HEK293 (cell line): ENCODE results near the gene MAST2.

ENCODE experiments used
- CTCF ChIA-PET: fragments of 350-600 bp; formaldehyde crosslinking; extraction: SDS; loops from one replicate; lab custom pipeline; 2021; ENCODE audit warnings: antibody characterized with exemption; lab: Yijun Ruan, JAX
- POLR2A ChIA-PET: fragments of 300-600 bp; formaldehyde crosslinking; extraction: SDS; loops from one replicate; lab custom pipeline; 2020; ENCODE audit warnings: antibody characterized with exemption, inconsistent platforms; lab: Yijun Ruan, JAX
- H3K27ac ChIP-seq: fragments of 200-500 bp; sonication (Bioruptor generic); 2 replicates; pipeline ENCODE4 v1.5.1; 2014; ENCODE audit warnings: low read depth, low read length, control low read depth, inconsistent platforms; ENCODE audit errors: extremely low read depth
- H3K36me3 ChIP-seq, 2 experiments: fragments of 200-500 bp in 1 of 2; sonication (Bioruptor generic) in 1 of 2; 1 replicate in 1 of 2; 2 replicates in 1 of 2; pipeline ENCODE4 v1.5.1; 2014 to 2017; ENCODE audit warnings: inconsistent platforms in 2 of 2, low read length in 2 of 2; ENCODE audit not compliant: control insufficient read depth in 2 of 2, insufficient read depth in 1 of 2
- H3K4me1 ChIP-seq: fragments of 200-500 bp; sonication (Bioruptor generic); 2 replicates; pipeline ENCODE4 v1.5.1; 2014; ENCODE audit warnings: mild to moderate bottlenecking, low read length, inconsistent platforms; ENCODE audit not compliant: control insufficient read depth, insufficient read depth
- H3K4me3 ChIP-seq: 2 replicates; pipeline ENCODE4 v1.5.1; 2011; ENCODE audit warnings: low read depth, mild to moderate bottlenecking, control low read depth, low read length, moderate library complexity
- H3K9me3 ChIP-seq: fragments of 200-500 bp; sonication (Bioruptor generic); 2 replicates; pipeline ENCODE4 v1.5.1; 2014; ENCODE audit warnings: low read depth, low read length, inconsistent platforms; ENCODE audit not compliant: control insufficient read depth, insufficient read depth
- EGR2 ChIP-seq: fragments of 450-650 bp; formaldehyde crosslinking; IDR thresholded peaks from 2 replicates; pipeline ENCODE4 v1.5.1; 2016; ENCODE audit warnings: low read depth, missing biosample characterization, missing genetic modification characterization
- KLF8 ChIP-seq: fragments of 450-650 bp; formaldehyde crosslinking; IDR thresholded peaks from 2 replicates; pipeline ENCODE4 v1.5.1; 2016; ENCODE audit warnings: missing biosample characterization, missing genetic modification characterization
- PRDM1 ChIP-seq: fragments of 450-650 bp; formaldehyde crosslinking; IDR thresholded peaks from 2 replicates; pipeline ENCODE4; 2016; ENCODE audit warnings: missing biosample characterization, missing genetic modification characterization
- SALL2 ChIP-seq: fragments of 450-650 bp; formaldehyde crosslinking; IDR thresholded peaks from 2 replicates; pipeline ENCODE4 v1.5.0; 2017; ENCODE audit warnings: missing biosample characterization, mild to moderate bottlenecking, missing genetic modification characterization, borderline replicate concordance
- YY1 ChIP-seq: fragments of 450-650 bp; formaldehyde crosslinking; IDR thresholded peaks from 2 replicates; pipeline ENCODE4 v1.5.1; 2018; ENCODE audit warnings: missing biosample characterization, missing genetic modification characterization
- YY2 ChIP-seq: fragments of 450-650 bp; formaldehyde crosslinking; IDR thresholded peaks from 2 replicates; pipeline ENCODE4 v1.5.1; 2016; ENCODE audit warnings: missing biosample characterization, missing genetic modification characterization
- ZNF16 ChIP-seq: fragments of 450-650 bp; formaldehyde crosslinking; IDR thresholded peaks from 2 replicates; pipeline ENCODE4 v1.5.1; 2016; ENCODE audit warnings: low read depth, missing biosample characterization, missing genetic modification characterization
- ZNF169 ChIP-seq: fragments of 450-650 bp; formaldehyde crosslinking; IDR thresholded peaks from 2 replicates; pipeline ENCODE4 v1.5.1; 2016; ENCODE audit warnings: missing biosample characterization, missing genetic modification characterization
- ZNF184 ChIP-seq: fragments of 450-650 bp; IDR thresholded peaks from 2 replicates; pipeline ENCODE4 v1.5.1; 2018; ENCODE audit warnings: missing biosample characterization, mild to moderate bottlenecking, missing genetic modification characterization
- ZNF24 ChIP-seq: fragments of 450-650 bp; formaldehyde crosslinking; IDR thresholded peaks from 2 replicates; pipeline ENCODE4 v1.5.1; 2016; ENCODE audit warnings: missing biosample characterization, missing genetic modification characterization
- ZNF266 ChIP-seq: fragments of 450-650 bp; formaldehyde crosslinking; IDR thresholded peaks from 2 replicates; pipeline ENCODE4 v1.5.1; 2016; ENCODE audit warnings: missing biosample characterization, missing genetic modification characterization, low read depth
- ZNF518A ChIP-seq: fragments of 450-650 bp; formaldehyde crosslinking; conservative IDR thresholded peaks from 2 replicates; pipeline ENCODE4 v1.5.1; 2016; ENCODE audit warnings: low read depth, missing biosample characterization, missing genetic modification characterization
- ZNF621 ChIP-seq: fragments of 450-650 bp; formaldehyde crosslinking; IDR thresholded peaks from 2 replicates; pipeline ENCODE4 v1.5.1; 2017; ENCODE audit warnings: missing biosample characterization, missing genetic modification characterization
- ZNF654 ChIP-seq: fragments of 450-650 bp; formaldehyde crosslinking; IDR thresholded peaks from 2 replicates; pipeline ENCODE4 v1.5.1; 2016; ENCODE audit warnings: low read depth, missing biosample characterization, missing genetic modification characterization
- ZNF768 ChIP-seq: fragments of 450-650 bp; formaldehyde crosslinking; IDR thresholded peaks from 2 replicates; pipeline ENCODE4 v1.5.1; 2018; ENCODE audit warnings: missing biosample characterization, mild to moderate bottlenecking, missing genetic modification characterization
- ZNF785 ChIP-seq: fragments of 450-650 bp; formaldehyde crosslinking; IDR thresholded peaks from 2 replicates; pipeline ENCODE4 v1.5.1; 2016; ENCODE audit warnings: missing biosample characterization, missing genetic modification characterization
- ZNF792 ChIP-seq: fragments of 450-650 bp; formaldehyde crosslinking; IDR thresholded peaks from 2 replicates; pipeline ENCODE4 v1.5.1; 2016; ENCODE audit warnings: missing biosample characterization, missing genetic modification characterization
- ZNF837 ChIP-seq: fragments of 450-650 bp; formaldehyde crosslinking; IDR thresholded peaks from 2 replicates; pipeline ENCODE4 v1.5.1; 2016; ENCODE audit warnings: missing biosample characterization, missing genetic modification characterization
- ZSCAN30 ChIP-seq: fragments of 450-650 bp; IDR thresholded peaks from 2 replicates; pipeline ENCODE4 v1.5.1; 2018; ENCODE audit warnings: missing biosample characterization, mild to moderate bottlenecking, missing genetic modification characterization, moderate library complexity
- ZSCAN4 ChIP-seq: fragments of 450-650 bp; formaldehyde crosslinking; IDR thresholded peaks from 2 replicates; pipeline ENCODE4 v1.5.1; 2017; ENCODE audit warnings: missing biosample characterization, missing genetic modification characterization

The MAST2 gene

DNA sequence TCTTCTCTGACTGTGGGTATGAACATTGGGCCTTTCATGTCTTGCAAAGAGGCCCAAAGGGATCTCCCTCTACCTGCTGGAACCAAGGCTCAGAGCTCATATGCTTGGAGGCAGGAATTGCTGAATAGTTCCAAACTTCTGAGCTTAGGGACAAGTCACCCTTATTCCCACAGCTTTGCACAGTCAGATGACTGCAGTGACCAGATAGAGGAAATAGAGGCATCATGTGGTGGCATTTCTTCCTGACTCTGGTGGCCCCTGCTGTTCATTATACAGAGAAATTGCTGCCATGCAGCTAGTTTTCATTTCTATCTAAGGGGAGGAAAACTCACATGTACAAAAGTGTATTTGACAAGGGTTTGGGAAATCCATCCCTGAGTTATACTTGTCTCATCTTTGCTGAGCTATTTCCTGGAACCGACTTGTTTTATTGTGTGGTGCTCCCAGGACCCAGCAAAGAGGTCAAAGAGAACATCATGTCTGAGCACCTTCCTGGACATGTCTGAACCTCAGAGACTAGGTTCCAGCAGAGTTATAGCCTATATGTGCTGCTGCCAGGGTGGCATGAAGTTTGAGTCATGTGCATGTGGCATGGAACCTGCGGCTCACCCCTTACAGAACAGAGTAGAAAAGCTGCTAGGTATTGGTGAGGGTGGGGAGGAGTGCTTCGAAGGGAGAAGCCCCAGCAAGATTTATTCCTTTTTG, 197.8 kb downstream of the MAST2 start (continued):
- TF ChIP-seq PRDM1 (tag by site-specific recombination) (no peak), ZNF785 (no peak), ZNF654 (no peak)

- H3K27ac ChIP-seq: no peak overlapping the region
- no peak overlapping the region for H3K4me3 ChIP-seq
- CTCF ChIA-PET: interaction anchor here (1.2 kb wide), 1 partner anchor 42 kb away, joined by 3 read pairs; no protein-coding TSS in a partner anchor
- no peaks in the 10 kb centered on the region for H3K4me1 ChIP-seq
- no peaks in the 10 kb centered on the region for H3K9me3 ChIP-seq
- peaks cover 0 to 38% of the 10 kb centered on the region in 2 experiments; a peak in 1 of 3 replicates for H3K36me3 ChIP-seq
- TF ChIP-seq ZNF266 (tag by site-specific recombination): no peak
- TF ChIP-seq ZNF518A: no peak
- TF ChIP-seq SALL2 (tag by site-specific recombination): no peak
- no peak for TF ChIP-seq ZNF24 (tag by site-specific recombination)
- TF ChIP-seq EGR2: no peak
- no peak for TF ChIP-seq ZNF792 (tag by site-specific recombination)
- no peak for TF ChIP-seq YY1 (tag by site-specific recombination)
- no peak for TF ChIP-seq ZNF768 (tag by site-specific recombination)
- no peak for TF ChIP-seq ZSCAN4 (tag by site-specific recombination)
- no peak for TF ChIP-seq ZNF16
- no peak for TF ChIP-seq ZNF621 (tag by site-specific recombination)
- TF ChIP-seq ZSCAN30 (tag by site-specific recombination): no peak
- POLR2A ChIA-PET: no interaction called here
Measured at GRCh38 chr1:46002551-46003150, 199.2 kb downstream of the MAST2 start.

- H3K9me3 ChIP-seq: no peaks in the 10 kb centered on the region
- no peaks in the 10 kb centered on the region for H3K4me1 ChIP-seq
- CTCF ChIA-PET: no interaction called here
- no peak for TF ChIP-seq ZNF837 (tag by site-specific recombination)
- TF ChIP-seq ZNF184: no peak
- TF ChIP-seq YY2: no peak
- no peak for TF ChIP-seq ZNF169 (tag by site-specific recombination)
- no peak for TF ChIP-seq KLF8 (tag by site-specific recombination)
- TF ChIP-seq, all 188 proteins: peak for 0
- H3K4me3 ChIP-seq: no peak overlapping the region
- no peak overlapping the region for H3K27ac ChIP-seq
- peaks cover 0 to 45% of the 10 kb centered on the region in 2 experiments; a peak in 1 of 3 replicates for H3K36me3 ChIP-seq
- POLR2A ChIA-PET: no interaction called here
Measured at GRCh38 chr1:46003315-46003714, 199.9 kb downstream of the MAST2 start.
